ENCODE results near the gene NUCB2. TPM values are rescaled to one million over a fixed set of nuclear protein-coding genes. Genes with fewer than 3 reads are reported as not detected.

NUCB2 gene
- polyA plus RNA-seq, 1 experiment = 275 TPM

GRCh38 chr11:17347676-17348075 lies 71.1 kb downstream of the NUCB2 start:
- no peak overlapping the region for H3K4me3 ChIP-seq (ENCODE audit: low read depth, low read length)
- ChIA-PET POLR2A (no interaction called here), CTCF (interaction anchor here (0.7 to 0.9 kb wide), 2 partner anchors 52 to 118 kb away, joined by 3 read pairs; no protein-coding TSS in a partner anchor)
- H3K27me3 ChIP-seq (ENCODE audit: control insufficient read depth, insufficient read depth, low read length) = no peaks in the 10 kb centered on the region
- H3K9me3 ChIP-seq (ENCODE audit: control insufficient read depth, insufficient read depth, low read length) = no peaks in the 10 kb centered on the region
- TF ChIP-seq CTCF (IDR thresholded peaks at IDR 0.05; ENCODE audit: low read depth, low read length) = no peak
- no peak overlapping the region for H3K27ac ChIP-seq (ENCODE audit: low read depth, low read length)
- DNase-seq (ENCODE audit: low read depth, low spot score) = no peak

DNA sequence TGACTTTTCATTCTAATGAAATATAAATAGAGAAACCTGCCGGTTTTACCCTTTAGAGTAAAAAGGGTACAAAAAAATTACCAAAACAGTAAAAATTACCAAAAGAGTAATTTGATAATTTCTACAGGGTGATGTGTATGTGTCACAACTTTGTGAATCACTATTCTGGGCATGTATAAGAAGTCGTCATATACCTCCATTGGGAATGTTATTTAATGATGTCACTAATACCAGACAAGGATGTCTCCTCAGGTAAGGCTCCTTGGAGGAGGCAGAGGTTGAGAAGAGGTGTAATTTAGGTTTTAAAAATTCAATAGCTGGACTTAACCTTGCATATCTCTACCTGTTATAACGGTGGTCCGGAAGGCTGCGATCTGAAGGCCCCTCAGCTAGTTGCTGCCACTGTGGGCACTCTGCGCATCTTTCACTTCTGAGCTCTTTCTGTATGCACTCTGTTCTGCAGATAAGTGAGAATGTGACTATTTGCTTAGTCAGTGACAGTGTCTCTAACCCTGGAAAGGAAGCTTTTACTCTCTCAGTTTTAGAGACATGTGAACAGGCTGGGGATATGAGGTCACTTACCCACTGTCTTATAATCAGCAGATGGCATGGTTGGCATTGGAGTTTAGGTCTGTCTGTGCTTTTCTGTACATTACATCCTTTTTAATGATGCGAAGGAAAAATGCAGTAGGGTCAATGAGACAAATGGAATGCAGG lies 74.1 kb downstream of the NUCB2 start:
- Histone ChIP-seq H3K27ac (ENCODE audit: low read depth, low read length) (no peak overlapping the region), H3K9me3 (ENCODE audit: control insufficient read depth, insufficient read depth, low read length) (no peaks in the 10 kb centered on the region), H3K4me3 (ENCODE audit: low read depth, low read length) (no peak overlapping the region), H3K27me3 (ENCODE audit: control insufficient read depth, insufficient read depth, low read length) (no peaks in the 10 kb centered on the region)
- no peak for DNase-seq (ENCODE audit: low read depth, low spot score)
- CTCF ChIA-PET = interaction anchor here (1.1 to 1.5 kb wide), 2 partner anchors 34 to 120 kb away, joined by 5 to 7 read pairs; no protein-coding TSS in a partner anchor
- TF ChIP-seq CTCF (IDR thresholded peaks at IDR 0.05; ENCODE audit: low read depth, low read length) = no peak
- POLR2A ChIA-PET = no interaction called here

- no peak for DNase-seq (ENCODE audit: low read depth, low spot score)
- TF ChIP-seq CTCF (IDR thresholded peaks at IDR 0.05; ENCODE audit: low read depth, low read length) = no peak; the same call in none of the 2 replicates
- Histone ChIP-seq H3K4me3 (ENCODE audit: low read depth, low read length) (peak overlapping the region; percentile 66), H3K9me3 (ENCODE audit: control insufficient read depth, insufficient read depth, low read length) (no peaks in the 10 kb centered on the region), H3K27me3 (ENCODE audit: control insufficient read depth, insufficient read depth, low read length) (no peaks in the 10 kb centered on the region), H3K27ac (ENCODE audit: low read depth, low read length) (peak overlapping the region; percentile 82)
- ChIA-PET CTCF (interaction anchor here (1.1 to 1.5 kb wide), 2 partner anchors 33 to 121 kb away, joined by 5 to 7 read pairs; no protein-coding TSS in a partner anchor), POLR2A (no interaction called here)
These were observed 74.6 kb downstream of the NUCB2 start for GRCh38 chr11:17351172-17351509.

GRCh38 chr11:17351510-17352176 lies 75.1 kb downstream of the NUCB2 start, which contains the start of gene NCR3LG1:
Gene NCR3LG1, plus strand, starts transcription at chr11:17351800. Its CDS starts 170 bp downstream, at chr11:17351970.
- CTCF ChIA-PET = interaction anchor here (0.6 to 5.9 kb wide), 9 partner anchors 8 to 152 kb away, joined by 3 to 39 read pairs (median 4); no protein-coding TSS in a partner anchor
- POLR2A ChIA-PET = interaction anchor here (0.6 to 0.7 kb wide), 5 partner anchors 23 to 146 kb away, joined by 3 to 11 read pairs (median 5); no protein-coding TSS in a partner anchor
- peak; percentile 36 for DNase-seq (ENCODE audit: low read depth, low spot score)
- Histone ChIP-seq H3K4me3 (ENCODE audit: low read depth, low read length) (peak within 1 kb of the TSS; percentile 69), H3K27me3 (ENCODE audit: control insufficient read depth, insufficient read depth, low read length) (no peaks in the 10 kb centered on the region), H3K27ac (ENCODE audit: low read depth, low read length) (peak within 1 kb of the TSS; percentile 82), H3K9me3 (ENCODE audit: control insufficient read depth, insufficient read depth, low read length) (no peaks in the 10 kb centered on the region)
- TF ChIP-seq CTCF (IDR thresholded peaks at IDR 0.05; ENCODE audit: low read depth, low read length) = no peak

Data from AG04450 (cell line).